H4 (cell line): Measurements from ENCODE around the gene PLSCR1. TPM values are rescaled to one million over a fixed set of nuclear protein-coding genes. Genes with fewer than 3 reads are reported as not detected.
A peak's percentile ranks its signal among the peaks of the same experiment; 100 is the strongest.
"Not testable (repeated sequence)": the region's sequence is repeated elsewhere in the genome, so short reads cannot be mapped to it uniquely, and the experiment has no call there.

Experiments used
- DNase-seq: peaks from one replicate; pipeline ENCODE4 v3.0.0-alpha.2; 2015; ENCODE audit warnings: low spot score
- total RNA-seq: library from RNA; depleted of rRNA; stranded (reverse); fragments of >200 nt; shearing (Covaris generic); gene quantifications from 2 replicates; pipeline ENCODE4 v1.2.3, GENCODE V29; 2014

The PLSCR1 gene
- total RNA-seq, 1 experiment from 2014 or later, result 259 TPM

DNA sequence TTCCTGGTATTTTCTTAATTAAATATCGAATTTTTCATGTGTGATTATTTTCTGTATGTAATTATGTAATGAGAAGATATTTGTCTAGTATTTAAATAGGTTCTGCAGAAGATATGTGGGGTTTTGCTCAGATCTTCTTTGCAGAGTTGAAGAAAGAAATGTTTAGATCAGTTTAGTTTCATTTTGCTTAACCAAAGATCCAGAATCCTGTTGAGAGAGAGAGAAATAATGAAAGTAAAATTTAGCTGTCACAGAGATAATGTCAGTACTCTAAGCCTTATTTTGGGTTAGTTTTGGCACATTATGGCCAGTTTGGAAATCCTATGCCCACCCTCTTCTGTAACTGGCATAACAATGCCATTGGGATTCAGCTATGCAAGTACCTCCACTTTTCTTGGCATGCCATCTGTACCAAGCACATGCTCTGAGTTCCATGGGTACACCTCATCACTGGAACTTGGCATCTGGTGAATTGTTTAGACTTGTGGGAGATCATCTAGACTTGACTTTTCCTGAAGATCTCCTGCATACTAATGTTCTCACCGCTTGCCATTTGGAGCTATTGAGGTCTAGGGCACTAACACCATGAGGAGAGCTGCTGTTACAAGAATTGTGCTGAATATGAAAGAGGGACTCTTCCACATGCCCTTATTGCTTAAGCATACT is 30.9 kb downstream of the PLSCR1 start:
- DNase-seq, result no peak

DNA sequence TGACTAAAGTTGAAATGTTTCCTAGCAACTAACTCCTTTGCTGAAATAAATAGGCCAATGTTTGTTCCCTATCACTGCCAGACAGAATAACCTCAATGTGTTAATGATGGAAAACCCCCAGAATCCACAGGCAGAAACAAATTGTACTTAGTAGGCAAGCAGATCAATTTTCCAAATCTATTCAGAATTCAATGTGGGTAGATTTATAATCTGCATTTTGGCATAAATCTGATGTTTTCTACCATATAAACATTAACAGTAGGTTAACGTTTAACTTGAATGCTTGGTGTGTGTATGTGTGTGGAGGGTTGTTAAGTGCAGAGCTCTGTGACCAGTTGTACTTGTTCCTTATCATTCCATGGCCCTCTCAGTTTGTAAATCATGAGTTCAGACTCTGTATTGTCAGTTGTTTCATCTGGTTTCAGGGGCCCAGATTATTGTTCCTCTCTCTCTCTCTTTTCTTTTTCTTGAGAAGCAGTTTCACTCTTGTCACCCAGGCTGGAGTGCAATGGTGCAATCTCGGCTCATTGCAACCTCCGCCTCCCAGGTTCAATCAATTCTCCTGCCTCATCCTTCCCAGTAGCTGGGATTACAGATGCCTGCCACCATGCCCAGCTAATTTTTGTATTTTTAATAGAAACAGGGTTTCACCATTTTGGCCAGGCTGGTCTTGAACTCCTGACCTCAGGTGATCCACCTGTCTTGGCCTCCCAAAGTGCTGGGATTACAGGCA is 32.8 kb downstream of the PLSCR1 start:
- DNase-seq, result no peak

DNA sequence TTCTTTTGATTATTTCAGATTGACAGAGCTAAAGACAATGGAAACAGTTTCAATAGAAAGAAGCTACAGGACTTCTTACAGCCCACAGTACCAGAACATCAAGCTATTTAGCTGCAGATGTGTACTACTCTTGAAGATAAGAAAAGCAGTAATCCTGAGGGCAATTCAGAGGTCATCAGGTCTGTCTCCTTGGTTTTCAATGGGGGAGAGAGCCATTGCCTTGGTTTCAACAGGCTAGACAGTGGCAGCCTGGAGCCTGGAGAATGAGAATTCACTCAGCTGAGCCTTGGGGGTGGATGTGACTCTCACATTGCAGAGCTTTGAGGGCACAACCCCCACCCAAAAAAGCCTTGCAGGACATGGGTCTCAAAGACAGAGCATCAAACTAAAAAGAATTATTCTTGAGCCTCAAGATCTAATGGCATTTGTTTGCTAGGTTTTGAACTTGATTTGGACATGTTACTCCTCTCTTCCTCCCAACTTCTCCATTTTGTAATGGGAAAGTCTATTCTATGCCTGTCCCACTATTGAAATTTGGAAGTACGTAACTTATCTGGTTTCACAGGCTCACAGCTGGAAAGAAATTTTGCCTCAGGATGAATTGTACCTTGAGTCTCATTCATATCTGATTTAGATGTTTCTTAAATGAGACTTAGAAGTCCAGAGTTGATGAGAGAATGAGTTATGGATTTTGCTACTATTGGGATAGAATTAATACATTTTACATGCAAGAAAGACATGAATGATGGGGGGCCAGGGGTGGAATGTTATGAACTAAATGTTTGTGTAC is 36.9 kb downstream of the PLSCR1 start:
- DNase-seq, result no peak

DNA sequence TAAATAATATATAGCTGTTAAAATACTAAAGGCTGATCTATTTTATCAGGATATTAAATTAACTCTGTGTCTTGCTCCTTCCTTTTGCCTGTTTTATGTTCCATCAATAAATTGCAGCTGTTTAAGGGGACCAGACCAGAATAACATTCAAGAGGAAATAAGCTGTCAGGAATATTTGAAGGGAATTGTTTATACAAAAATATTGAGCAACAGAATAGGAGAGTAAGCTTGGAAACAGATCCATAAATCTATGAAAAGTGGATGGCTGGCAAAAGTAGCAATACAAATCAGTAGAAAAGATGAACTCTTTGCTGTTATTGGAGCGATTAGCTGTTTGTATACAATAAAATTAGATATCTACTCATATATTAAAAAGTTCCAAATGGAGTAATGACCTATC is 38.9 kb downstream of the PLSCR1 start:
- DNase-seq, result no peak

DNA sequence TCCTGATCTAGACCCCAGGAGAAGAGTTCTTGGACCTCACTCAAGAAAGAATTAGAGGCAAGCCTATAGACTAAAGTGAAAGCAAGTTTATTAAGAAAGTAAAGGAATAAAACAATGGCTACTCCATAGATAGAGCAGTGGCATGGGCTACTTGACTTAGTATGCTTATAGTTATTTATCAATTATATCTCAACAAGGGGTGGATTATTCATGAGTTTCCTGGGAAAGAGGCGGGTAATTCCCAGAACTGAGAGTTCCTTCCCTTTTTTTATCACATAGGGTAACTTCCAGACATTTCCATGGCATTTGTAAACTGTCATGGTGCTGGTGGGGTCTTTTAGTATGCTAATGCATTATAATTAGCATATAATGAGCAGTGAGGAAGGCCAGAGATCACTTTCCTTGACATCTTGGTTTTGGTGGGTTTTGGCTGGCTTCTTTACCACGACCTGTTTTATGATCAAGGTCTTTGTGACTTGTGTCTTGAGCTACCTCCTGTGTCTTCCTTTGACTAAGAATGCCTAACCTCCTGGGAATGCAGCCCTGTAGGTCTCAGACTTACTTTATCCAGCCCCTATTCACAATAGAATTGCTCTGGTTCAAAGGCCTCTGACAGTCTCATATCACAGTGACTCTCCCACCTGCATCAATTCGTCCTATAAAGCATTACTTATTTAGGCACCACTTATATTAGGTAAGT is 39.8 kb downstream of the PLSCR1 start:
- no peak for DNase-seq

DNA sequence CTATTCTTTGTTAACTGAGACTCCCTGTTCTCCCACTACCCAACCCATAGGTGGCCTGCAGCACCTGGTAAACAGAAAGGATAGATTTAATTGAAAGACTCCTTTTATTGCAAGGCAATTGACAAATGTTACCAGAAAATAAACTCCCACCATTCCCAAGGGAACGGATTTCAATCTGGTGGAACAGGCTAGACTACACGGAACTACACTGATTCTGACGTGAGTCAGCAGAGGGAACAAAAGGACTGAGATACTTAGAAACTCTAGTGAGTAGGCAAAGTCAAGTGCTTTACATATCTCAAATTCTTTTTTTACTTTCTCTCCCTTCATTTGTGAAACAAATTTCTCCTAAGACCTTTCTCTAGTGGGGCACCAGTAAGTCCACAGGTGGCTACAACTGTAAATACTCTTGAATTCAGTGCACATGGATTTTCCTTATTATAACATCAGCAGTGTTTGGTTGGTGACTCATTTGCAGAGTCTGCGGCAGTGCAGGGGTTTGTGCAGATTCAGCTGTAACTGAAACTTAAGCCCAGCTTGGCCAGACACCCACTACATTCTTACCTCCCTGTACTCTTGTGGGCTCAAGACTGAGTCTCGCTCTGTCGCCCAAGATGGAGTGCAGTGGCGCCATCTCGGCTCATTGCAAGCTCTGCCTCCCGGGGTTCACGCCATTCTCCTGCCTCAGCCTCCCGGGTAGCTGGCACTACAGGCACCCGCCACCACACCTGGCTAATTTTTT is 40.8 kb downstream of the PLSCR1 start:
- peak; percentile 97 for DNase-seq

DNA sequence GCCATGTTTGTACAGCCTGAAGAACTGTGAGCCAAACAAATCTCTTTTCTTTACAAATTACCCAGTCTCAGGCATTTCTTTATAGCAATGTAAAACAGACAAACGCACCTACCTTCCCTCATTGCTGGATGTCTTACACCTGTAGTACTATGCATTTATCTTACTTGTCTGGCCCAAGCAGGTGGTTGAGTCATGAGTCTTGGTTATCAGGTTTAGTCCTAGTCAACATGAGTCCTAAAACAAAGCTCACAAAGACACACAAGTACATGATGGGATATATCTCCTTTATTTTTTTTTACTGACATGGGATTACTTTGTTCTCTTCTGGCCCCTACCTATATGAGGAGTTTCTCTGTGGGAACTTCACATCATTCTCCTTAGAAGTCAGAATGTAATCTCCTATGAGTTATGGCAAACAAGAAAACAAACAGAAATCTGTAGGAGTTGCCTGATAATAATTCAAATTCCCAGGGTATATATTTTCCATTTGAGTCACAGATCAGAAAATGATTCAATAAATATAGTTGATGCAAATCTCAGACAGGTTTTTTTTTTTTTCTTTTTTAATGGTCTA is 41.4 kb downstream of the PLSCR1 start:
- no peak for DNase-seq

DNA sequence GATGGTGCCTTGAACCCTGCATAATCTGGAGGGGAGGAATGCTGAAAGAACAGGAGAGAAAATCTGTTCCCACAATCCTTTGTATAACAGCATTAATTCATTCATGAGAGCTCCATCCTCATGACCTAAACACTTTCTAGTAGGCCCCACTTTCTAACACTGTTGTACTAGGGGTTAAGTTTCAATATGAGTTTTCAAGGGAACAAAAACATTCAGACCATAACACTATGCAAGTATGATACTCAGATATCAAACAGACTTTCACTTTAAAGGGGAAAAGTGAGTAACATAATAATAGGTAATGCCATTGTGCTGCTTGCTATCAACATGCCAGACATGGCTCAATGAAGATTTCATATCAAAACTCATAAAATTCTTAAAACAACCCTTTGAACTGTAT is 42.7 kb downstream of the PLSCR1 start:
- no peak for DNase-seq

DNA sequence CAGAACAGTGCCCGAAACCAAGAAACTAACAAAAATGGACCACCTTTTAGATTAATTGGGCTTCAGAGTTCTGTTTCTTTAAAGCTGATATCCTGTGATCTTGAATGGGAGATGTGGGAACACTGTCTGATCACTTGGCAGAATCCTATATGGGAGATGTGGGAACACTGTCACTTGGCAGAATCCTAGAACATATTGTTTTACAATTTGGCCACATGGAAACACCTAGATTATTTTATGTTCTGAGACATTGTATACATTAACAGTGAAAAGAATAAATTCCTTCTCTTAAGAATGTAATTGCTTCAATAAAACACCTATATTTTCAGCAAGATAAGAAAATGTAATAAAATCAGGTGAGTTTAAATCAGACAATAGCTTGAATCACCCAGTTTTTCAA is 44.7 kb downstream of the PLSCR1 start:
- DNase-seq, result no peak

DNA sequence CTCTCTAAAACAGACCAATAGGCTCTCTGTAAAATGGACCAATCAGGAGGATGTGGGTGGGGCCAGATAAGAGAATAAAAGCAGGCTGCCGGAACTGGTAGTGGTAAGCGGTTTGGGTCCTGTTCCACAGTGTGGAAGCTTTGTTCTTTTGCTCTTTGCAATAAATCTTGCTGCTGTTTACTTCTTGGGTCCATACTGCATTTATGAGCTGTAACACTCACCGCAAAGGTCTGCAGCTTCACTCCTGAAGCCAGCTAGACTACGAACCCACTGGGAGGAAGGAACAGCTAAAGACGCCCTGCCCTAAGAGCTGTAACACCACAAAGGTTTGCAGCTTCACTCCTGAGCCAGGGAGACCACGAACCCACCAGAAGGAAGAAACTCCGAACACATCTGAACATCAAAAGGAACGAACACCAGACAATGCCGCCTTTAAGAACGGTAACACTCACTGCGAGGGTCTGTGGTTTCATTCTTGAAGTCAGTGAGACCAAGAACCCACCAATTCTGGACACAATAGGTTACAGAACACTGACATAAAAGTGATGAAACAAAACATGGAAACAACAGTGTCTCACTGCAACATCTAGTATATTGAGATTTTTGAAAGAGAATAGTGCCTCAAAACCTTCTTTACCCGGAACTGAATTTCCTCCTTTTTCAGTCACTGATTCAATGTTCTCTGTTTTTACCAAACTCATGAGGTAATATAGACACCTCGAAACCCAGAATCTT is 46.2 kb downstream of the PLSCR1 start:
- DNase-seq, result no peak

DNA sequence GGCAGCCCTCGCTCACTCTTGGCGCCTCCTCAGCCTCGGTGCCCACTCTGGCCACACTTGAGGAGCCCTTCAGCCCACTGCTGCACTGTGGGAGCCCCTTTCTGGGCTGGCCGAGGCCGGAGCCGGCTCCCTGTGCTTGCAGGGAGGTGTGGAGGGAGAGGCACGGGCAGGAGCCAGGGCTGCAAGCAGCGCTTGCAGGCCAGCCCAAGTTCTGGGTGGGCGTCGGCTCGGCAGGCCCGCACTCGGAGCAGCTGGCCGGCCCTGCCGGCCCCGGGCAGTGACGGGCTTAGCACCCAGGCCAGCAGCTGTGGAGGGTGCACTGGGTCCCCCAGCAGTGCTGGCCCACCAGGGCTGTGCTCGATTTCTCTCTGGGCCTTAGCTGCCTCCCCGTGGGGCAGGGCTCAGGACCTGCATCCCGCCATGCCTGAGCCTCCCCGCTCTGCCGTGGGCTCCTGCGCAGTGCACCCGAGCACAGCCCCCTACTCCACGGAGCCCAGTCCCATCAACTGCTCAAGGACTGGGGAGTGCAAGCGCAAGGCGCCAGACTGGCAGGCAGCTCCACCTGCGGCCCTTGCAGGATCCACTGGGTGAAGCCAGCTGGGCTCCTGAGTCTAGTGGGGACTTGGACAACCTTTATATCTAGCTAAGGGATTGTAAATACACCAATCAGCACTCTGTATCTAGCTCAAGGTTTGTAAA is 47.1 kb downstream of the PLSCR1 start:
- not testable (repeated sequence) for DNase-seq

DNA sequence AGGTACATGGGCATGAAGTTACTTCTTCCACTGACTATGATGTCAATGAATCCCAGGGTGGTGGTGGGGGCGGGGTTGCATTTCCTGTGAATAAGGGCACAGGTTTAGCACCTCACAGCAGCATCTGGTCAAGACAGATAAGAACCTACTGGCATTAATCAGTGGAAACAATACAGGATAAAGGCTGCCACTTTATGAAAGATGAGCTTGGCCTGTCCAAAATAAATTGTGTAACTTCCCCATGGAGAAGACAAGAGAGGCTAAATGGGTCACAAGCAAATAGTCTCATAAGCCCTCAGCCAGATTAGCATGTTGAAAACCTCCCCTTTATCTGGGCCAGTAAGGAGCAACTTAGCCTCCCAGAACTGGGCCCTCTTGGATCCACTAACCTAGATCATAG is 47.7 kb downstream of the PLSCR1 start:
- no peak for DNase-seq

DNA sequence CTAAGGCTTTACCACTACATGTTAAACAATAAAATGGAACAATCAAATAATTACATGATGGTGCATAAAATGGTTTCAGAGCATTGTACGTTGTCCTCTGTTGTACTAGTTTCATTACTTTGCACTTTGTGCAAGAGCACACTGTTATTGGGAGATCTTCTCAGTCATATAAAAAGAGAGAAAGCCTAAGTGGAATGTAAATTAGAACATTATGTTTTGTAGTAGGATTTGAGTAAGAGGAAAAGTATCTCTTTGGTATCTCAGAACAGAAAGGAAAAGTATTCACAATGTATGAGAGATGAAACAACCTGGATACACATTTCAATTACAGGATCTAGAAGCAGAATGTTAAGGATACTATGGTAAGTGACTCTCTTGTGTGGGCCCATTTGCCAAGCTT is 48.2 kb downstream of the PLSCR1 start:
- DNase-seq, result no peak

DNA sequence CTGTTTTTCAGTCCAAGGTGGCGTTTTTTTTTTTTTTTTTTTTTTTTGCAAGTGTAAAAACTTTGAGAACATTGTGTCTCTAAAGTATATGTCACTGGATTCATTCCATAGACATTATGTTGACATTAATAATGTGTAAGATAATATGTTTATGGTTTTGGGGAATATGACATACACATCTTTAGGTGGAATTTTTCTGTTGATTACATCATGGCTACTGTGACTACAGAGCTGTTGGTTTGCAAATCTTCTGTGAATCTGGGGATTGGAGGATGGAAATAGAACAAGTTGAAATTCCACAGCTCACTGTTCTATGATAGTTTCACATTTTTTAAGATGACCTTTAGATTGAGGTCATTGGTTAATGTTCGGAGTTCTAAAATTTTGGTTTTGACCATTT is 50.6 kb downstream of the PLSCR1 start:
- DNase-seq, result no peak

DNA sequence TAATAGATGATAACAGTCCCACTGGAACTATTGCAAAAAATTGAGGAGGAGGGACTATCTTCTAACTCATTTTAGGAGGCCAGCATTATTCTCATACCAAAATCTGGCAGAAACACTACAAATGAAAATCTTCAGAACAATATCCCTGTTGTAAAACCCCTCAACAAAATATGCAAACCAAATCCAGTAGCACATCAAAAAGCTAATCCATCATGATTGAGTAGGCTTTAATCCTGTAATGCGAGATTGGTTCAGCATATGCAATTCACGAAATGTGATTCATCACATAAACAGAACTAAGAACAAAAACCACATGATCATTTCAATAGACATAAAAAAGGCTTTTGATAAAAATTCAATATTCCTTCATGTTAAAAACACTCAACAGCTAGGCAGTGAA is 51.2 kb downstream of the PLSCR1 start:
- DNase-seq, result no peak

DNA sequence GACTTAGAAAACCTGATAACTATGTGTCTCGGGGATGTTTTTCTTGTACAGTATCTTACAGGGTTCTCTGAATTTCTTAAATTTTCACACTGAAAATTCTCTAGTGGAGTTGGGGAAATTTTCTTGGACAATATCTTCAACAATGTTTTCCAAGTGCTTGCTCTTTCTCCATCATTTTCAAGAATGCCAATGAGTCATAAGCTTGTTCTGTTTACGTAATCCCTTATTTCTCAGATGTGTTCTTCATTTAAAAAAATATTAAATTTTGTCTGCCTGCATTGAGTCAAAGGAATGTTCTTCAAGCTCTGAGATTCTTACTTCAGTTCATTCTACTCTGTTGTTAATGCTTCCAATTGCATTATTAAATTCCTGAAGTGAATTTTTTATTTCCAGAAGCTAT is 53.1 kb downstream of the PLSCR1 start:
- no peak for DNase-seq

DNA sequence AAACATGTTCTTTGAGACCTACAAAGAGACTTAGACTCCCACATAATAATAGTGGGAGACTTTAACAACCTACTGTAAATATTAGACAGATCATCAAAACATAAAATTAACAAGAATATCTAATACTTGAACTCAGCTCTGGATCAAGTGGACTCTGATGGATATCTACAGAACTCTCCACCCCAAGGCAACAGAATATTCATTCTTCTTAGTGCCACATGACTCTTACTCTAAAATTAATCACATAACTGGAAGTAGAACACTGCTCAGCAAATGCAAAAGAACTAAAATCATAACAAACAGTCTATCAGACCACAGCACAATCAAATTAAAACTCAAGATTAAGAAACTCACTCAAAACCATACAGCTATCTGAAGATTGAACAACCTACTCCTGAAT is 59.1 kb downstream of the PLSCR1 start:
- DNase-seq, result no peak

DNA sequence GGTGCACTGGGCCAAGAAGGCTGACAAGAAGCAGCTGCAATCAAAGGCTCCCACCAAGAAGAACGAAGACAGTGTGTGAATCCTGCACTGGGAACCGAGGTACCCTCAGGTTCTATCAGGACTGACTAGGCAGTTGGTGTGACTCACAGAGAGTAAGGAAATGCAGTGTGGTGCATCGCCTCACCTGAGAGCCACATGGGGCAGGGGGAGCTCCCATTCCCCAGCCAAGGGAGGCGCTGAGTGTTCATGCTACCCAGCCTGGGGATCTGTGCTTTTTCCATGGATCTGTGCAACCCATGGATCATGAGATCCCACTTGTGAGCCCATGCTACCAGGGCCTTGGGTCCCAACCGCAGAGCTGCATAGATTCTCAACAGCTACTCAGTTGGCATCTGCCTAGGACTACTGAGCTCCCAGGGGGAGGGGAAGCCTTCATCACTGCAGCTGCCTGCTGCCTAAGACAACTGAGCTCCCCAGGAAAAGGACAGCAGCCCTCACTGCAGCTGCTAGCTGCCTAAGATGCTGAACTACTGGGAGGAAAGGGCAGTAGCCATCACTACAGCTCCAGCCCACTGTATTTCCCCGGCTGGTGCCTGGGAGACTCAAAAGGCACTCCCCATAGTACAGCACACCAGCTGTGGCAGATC is 68.2 kb downstream of the PLSCR1 start:
- no peak for DNase-seq

DNA sequence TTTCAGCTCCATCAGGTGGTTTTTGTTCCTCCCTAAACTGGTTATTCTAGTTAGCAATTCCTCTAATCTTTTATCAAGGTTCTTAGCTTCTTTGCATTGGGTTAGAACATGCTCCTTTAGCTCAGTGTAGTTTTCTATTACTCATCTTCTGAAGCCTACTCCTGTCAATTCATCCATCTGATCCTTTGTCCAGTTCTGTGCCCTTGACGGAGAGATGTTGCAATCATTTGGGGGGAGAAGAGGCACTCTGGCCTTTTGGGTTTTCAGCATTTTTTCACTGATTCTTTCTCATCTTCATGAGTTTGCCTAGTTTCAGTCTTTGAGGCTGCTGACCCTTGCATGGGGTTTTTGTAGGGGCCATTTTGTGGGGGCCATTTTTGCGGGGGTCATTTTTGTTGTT is 69.4 kb downstream of the PLSCR1 start:
- DNase-seq, result not testable (repeated sequence)
